HepG2 (cell line): Measurements from ENCODE around the gene VAV2. TPM values are rescaled to one million over a fixed set of nuclear protein-coding genes. Genes with fewer than 3 reads are reported as not detected.

Experiments
- MIXL1 ChIP-seq: IDR thresholded peaks from 2 replicates; pipeline ENCODE4 v1.6.1; 2016
- MTA1 ChIP-seq: sonication (generic); formaldehyde crosslinking; IDR thresholded peaks from 2 replicates; pipeline ENCODE4 v1.4.0; 2020; ENCODE audit warnings: missing genetic modification reagents, mild to moderate bottlenecking, borderline replicate concordance
- NKX3-1 ChIP-seq: sonication (generic); formaldehyde crosslinking; IDR thresholded peaks from 2 replicates; pipeline ENCODE4 v1.5.0; 2020; ENCODE audit warnings: missing genetic modification reagents
- SRF ChIP-seq: IDR thresholded peaks from 2 replicates; pipeline ENCODE4 v1.6.1; 2011; ENCODE audit warnings: mild to moderate bottlenecking, low read depth, low read length, moderate library complexity
- UBTF ChIP-seq: sonication (generic); formaldehyde crosslinking; IDR thresholded peaks from 2 replicates; pipeline ENCODE4 v1.4.0; 2020; ENCODE audit warnings: mild to moderate bottlenecking, missing genetic modification reagents
- ZC3H13 ChIP-seq: sonication (generic); formaldehyde crosslinking; IDR thresholded peaks from 2 replicates; pipeline ENCODE4 v1.8.1; 2023; ENCODE audit warnings: mild to moderate bottlenecking, missing genetic modification reagents, moderate library complexity
- ZFP82 ChIP-seq: sonication (generic); formaldehyde crosslinking; IDR thresholded peaks from 2 replicates; pipeline ENCODE4 v1.5.1; 2020; ENCODE audit warnings: mild to moderate bottlenecking, missing genetic modification reagents, borderline replicate concordance
- ZMAT3 ChIP-seq: sonication (generic); formaldehyde crosslinking; conservative IDR thresholded peaks from 2 replicates; pipeline ENCODE4 v1.7.0; 2021; ENCODE audit warnings: missing genetic modification reagents
- ZNF333 ChIP-seq: sonication (generic); formaldehyde crosslinking; IDR thresholded peaks from 2 replicates; pipeline ENCODE4 v1.4.0; 2020; ENCODE audit warnings: mild to moderate bottlenecking, missing genetic modification reagents, borderline replicate concordance
- ZNF446 ChIP-seq: sonication (generic); formaldehyde crosslinking; IDR thresholded peaks from 2 replicates; pipeline ENCODE4 v1.5.0; 2020; ENCODE audit warnings: mild to moderate bottlenecking, missing genetic modification reagents
- ZNF687 ChIP-seq: sonication (generic); formaldehyde crosslinking; IDR thresholded peaks from 2 replicates; pipeline ENCODE4 v1.5.1; 2020; ENCODE audit warnings: mild to moderate bottlenecking, missing genetic modification reagents, moderate library complexity
- ZNF704 ChIP-seq: sonication (generic); formaldehyde crosslinking; IDR thresholded peaks from 2 replicates; pipeline ENCODE4 v1.8.1; 2023; ENCODE audit warnings: mild to moderate bottlenecking, inconsistent platforms, moderate library complexity, missing genetic modification reagents, borderline replicate concordance
- ZNF709 ChIP-seq: sonication (generic); formaldehyde crosslinking; IDR thresholded peaks from 2 replicates; pipeline ENCODE4 v1.5.0; 2020; ENCODE audit warnings: mild to moderate bottlenecking, missing genetic modification reagents
- ZNF761 ChIP-seq: sonication (generic); formaldehyde crosslinking; conservative IDR thresholded peaks from 2 replicates; pipeline ENCODE4 v1.4.0; 2020; ENCODE audit warnings: mild to moderate bottlenecking, missing genetic modification reagents
- polyA plus RNA-seq, 8 experiments: library from polyadenylated mRNA; depleted of rRNA in 3 of 8; stranded (reverse) in 7 of 8; unstranded in 1 of 8; fragments of >200 nt; fragmentation: Illumina TruSeq in 4 of 8; extraction: Trizol in 4 of 8; gene quantifications; 2 replicates each; pipeline versions ENCODE4 v1.2.1 to v1.2.3, GENCODE V29; 2011 to 2016; ENCODE audit warnings: low read depth in 4 of 8, missing spikeins in 1 of 8, mixed read lengths in 1 of 8; ENCODE audit not compliant: insufficient read depth in 1 of 8
- total RNA-seq, 5 experiments: library from RNA; depleted of rRNA; stranded (reverse); fragments of >200 nt; fragmentation: Illumina TruSeq; extraction: Trizol; gene quantifications; 2 replicates each; pipeline ENCODE4 v1.2.3, GENCODE V29; 2016; ENCODE audit warnings: low read depth in 1 of 5
- TF ChIP-seq, protein P1 (sequence below): sonication (generic); formaldehyde crosslinking; IDR thresholded peaks from 2 replicates; pipeline ENCODE4 v1.4.0; 2020; ENCODE audit warnings: missing genetic modification reagents

VAV2 gene
- total and polyA plus RNA-seq, 2 of the 13 experiments (the other 11 are each of a cell fraction or from before 2014, with no cell fraction given), result 22.5 to 22.9 TPM

DNA sequence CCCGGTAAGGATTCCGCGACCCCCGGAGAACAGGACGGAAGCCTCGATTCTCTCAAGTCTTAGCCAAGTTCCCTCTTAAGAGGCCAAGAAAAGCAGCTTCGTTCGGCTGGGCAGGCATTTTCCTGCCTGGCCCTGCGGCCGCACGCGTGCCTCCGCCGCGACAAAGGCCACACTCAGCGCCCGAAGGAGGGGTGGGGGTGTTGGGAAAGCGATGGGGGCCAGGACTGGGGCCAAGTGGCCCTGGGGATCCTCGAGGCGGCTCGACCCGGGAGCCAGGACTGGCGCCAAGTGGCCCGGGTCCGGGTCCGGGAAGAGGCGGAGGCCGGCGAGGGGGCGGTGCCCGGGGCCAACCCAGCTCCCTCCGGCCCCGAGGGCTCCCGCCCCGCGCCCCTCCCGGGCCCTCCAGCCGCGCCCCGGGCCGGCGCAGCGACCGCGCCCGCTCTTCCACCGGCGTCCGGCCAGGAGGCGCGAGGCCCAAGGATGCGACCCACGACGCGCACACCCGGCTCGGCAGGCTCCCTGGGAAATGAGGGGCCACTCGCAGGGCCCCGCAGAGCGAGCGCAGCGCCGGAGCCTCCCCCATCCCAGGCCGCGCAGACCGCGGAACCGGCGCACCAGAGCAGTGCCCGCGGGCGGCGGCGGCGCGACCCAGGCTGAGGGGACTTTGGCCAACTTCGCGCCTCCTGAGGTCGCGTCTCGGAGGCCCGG is 756 bp downstream of the VAV2 start (continued):
- TF ChIP-seq ZNF333 (CRISPR knock-in tag), result 0 out of 2 replicates have a peak, but pooled peaks have one; percentile 40
- TF ChIP-seq ZNF709 (CRISPR knock-in tag), result 0 out of 2 replicates have a peak, but pooled peaks have one; percentile 8
- no peak for TF ChIP-seq NKX3-1 (CRISPR knock-in tag)
- TF ChIP-seq ZNF446 (CRISPR knock-in tag), result peak; percentile 40; the same call in 1 of the 2 replicates
- no peak for TF ChIP-seq ZNF704 (CRISPR knock-in tag)
- no peak for TF ChIP-seq SRF
- no peak for TF ChIP-seq MIXL1 (CRISPR knock-in tag)
- TF ChIP-seq MTA1 (CRISPR knock-in tag), result 0 out of 2 replicates have a peak, but pooled peaks have one; percentile 7
- peak; percentile 17; the same call in 1 of the 2 replicates for TF ChIP-seq ZMAT3 (CRISPR knock-in tag)
- no peak for TF ChIP-seq ZNF761 (CRISPR knock-in tag)
- TF ChIP-seq ZC3H13 (CRISPR knock-in tag), result peak; percentile 29; the same call in 1 of the 2 replicates
- TF ChIP-seq, protein P1, sequence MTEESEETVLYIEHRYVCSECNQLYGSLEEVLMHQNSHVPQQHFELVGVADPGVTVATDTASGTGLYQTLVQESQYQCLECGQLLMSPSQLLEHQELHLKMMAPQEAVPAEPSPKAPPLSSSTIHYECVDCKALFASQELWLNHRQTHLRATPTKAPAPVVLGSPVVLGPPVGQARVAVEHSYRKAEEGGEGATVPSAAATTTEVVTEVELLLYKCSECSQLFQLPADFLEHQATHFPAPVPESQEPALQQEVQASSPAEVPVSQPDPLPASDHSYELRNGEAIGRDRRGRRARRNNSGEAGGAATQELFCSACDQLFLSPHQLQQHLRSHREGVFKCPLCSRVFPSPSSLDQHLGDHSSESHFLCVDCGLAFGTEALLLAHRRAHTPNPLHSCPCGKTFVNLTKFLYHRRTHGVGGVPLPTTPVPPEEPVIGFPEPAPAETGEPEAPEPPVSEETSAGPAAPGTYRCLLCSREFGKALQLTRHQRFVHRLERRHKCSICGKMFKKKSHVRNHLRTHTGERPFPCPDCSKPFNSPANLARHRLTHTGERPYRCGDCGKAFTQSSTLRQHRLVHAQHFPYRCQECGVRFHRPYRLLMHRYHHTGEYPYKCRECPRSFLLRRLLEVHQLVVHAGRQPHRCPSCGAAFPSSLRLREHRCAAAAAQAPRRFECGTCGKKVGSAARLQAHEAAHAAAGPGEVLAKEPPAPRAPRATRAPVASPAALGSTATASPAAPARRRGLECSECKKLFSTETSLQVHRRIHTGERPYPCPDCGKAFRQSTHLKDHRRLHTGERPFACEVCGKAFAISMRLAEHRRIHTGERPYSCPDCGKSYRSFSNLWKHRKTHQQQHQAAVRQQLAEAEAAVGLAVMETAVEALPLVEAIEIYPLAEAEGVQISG (CRISPR knock-in tag), result peak; percentile 7; the same call in 1 of the 2 replicates
- TF ChIP-seq ZFP82 (CRISPR knock-in tag), result no peak
- TF ChIP-seq UBTF (CRISPR knock-in tag), result peak; percentile 51
- TF ChIP-seq ZNF687 (CRISPR knock-in tag), result peak; percentile 59
